Activated naive CD4-positive, alpha-beta T cell treated with anti-CD3 and anti-CD28 coated beads, Interleukin-2, amount 50 U/mL, for 24 hours (primary cell): ENCODE data around the gene KCNC1.

Experiments used
- H3K27ac Mint-ChIP-seq: one replicate; pipeline ENCODE4 v1.8.0; 2021; ENCODE audit warnings: mild to moderate bottlenecking, mixed read lengths
- H3K27me3 Mint-ChIP-seq: one replicate; pipeline ENCODE4 v1.8.0; 2021; ENCODE audit warnings: mixed read lengths
- H3K36me3 Mint-ChIP-seq: one replicate; pipeline ENCODE4 v1.8.0; 2021; ENCODE audit warnings: mixed read lengths
- H3K4me1 Mint-ChIP-seq: one replicate; pipeline ENCODE4 v1.8.0; 2021; ENCODE audit warnings: mixed read lengths
- H3K4me3 Mint-ChIP-seq: one replicate; pipeline ENCODE4 v1.8.0; 2021; ENCODE audit warnings: mild to moderate bottlenecking, mixed read lengths
- H3K9me3 Mint-ChIP-seq: one replicate; pipeline ENCODE4 v1.8.0; 2021; ENCODE audit warnings: mixed read lengths

Gene KCNC1

DNA sequence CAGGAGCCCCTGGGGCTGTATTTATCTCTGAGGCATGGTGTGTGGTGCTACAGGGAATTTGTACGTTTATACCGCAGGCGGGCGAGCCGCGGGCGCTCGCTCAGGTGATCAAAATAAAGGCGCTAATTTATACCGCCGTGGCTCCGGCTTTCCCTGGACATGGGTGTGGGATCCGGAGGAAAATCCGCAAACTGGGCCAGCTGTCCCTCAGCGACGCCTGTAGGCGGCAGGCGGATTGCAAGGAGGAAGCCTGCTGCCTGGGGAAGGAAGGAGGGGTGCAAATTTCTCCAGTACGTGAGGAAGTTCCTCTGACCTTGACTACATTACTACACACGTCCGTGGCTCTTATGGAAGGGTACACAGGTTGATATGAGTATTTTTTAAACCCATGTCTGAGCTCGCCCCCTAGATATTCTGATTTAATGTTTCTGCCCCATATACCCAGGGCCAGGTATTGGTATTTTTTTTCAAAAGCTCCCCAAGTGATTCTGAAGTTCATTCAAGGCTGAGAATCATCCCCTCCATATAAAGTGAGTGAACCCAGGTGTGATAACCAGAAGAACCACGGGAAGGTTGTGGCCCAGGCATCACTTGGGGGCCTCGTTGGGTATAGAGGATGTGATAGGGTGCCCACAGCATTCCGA, 12.5 kb upstream of the KCNC1 start:
- H3K4me1 Mint-ChIP-seq: no peaks in the 10 kb centered on the region

DNA sequence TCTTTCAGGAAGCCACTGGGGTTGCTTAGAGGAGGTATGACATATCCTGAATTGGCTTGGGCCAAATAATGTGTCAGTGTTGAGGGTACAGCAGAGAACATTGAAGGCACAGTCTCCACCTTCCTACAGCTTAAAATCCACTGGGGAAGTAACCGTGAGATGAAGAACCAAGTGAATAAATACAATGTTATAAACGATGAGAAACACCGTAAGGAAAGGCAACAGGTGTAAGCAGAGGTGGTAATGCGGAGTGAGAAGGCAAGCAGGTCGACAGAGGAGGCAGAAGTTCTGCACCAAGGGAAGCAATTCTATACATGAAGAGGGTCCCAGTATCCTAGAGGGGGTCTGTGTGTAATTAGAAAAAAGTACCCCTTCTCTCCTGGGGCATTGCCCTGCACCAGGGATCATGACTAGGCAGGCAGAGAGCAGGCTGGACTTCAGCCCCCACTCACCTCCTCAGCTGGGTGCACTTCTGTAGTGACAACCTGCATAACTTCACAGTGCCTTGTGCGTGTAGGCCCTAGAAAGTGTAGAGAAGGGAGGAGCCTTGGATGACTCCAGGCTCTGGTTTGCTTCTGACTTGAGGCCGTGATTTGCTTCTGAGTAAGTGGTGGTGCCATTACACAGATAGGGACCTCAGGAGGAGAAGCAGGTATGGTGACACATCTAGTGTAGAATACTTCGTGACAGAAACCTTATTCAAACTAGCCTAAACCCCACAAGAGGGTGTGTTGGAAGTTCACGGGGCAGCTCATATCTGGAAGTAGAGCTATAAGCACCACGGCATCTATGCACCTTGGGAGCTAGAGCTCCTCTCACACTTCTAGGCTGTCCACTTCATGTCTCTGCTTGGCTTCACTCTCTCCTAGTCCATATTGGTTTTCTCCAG, 10.3 kb upstream of the KCNC1 start:
- Mint-ChIP-seq H3K27ac (no peak overlapping the region), H3K9me3 (no peaks in the 10 kb centered on the region), H3K36me3 (no peaks in the 10 kb centered on the region), H3K4me1 (no peaks in the 10 kb centered on the region), H3K27me3 (peaks cover 28% of the 10 kb centered on the region), H3K4me3 (no peak overlapping the region)

More for the DNA sequence above, 12.5 kb upstream of the KCNC1 start:
- Mint-ChIP-seq H3K9me3 (no peaks in the 10 kb centered on the region), H3K36me3 (no peaks in the 10 kb centered on the region), H3K27ac (no peak overlapping the region), H3K27me3 (peaks cover 27% of the 10 kb centered on the region), H3K4me3 (no peak overlapping the region)

DNA sequence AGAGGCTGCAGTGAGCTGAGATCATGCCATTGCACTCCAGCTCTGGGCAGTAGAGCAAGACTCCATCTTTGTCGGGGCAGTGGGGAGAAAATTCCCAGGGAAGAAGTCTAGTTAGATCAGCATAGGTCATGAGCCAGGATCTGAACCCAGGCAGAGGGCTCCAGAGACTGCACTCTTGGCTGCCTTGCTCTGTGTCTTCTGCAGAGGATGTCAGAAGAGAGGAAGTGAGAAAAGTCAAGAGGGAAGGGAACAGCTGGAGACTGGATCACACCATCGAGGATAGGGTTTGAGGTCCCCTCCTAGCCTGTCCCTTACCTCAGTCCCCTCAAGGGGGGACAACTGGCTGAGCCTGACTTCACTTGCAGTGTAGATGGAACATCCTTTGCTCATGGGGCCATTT, 9.4 kb upstream of the KCNC1 start:
- peaks cover 28% of the 10 kb centered on the region for H3K27me3 Mint-ChIP-seq
- no peak overlapping the region for H3K4me3 Mint-ChIP-seq
- H3K9me3 Mint-ChIP-seq: no peaks in the 10 kb centered on the region
- no peaks in the 10 kb centered on the region for H3K4me1 Mint-ChIP-seq
- no peaks in the 10 kb centered on the region for H3K36me3 Mint-ChIP-seq
- H3K27ac Mint-ChIP-seq: no peak overlapping the region

DNA sequence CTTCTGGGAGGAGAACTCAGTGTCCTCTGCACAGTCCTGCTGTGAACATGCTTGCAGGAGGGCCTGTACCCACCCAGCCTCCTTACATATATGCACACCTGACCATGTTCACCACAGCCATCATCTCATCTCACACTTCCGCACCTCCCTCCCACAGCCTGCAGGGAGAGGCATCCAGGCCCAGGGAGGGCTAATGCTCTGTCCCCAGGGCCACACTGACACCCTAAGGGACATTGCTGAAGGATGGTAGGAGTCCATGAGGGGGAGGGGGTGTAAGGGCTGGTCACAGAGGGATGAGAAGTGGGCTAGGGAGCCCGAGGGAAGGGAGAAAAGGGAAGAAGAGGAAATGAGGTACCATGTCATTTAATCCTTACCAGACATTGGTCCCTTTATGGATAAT, 4.4 kb upstream of the KCNC1 start:
- no peak overlapping the region for H3K4me3 Mint-ChIP-seq
- H3K9me3 Mint-ChIP-seq: no peaks in the 10 kb centered on the region
- peaks cover 34% of the 10 kb centered on the region for H3K27me3 Mint-ChIP-seq
- peaks cover 6% of the 10 kb centered on the region for H3K4me1 Mint-ChIP-seq
- no peaks in the 10 kb centered on the region for H3K36me3 Mint-ChIP-seq
- no peak overlapping the region for H3K27ac Mint-ChIP-seq

DNA sequence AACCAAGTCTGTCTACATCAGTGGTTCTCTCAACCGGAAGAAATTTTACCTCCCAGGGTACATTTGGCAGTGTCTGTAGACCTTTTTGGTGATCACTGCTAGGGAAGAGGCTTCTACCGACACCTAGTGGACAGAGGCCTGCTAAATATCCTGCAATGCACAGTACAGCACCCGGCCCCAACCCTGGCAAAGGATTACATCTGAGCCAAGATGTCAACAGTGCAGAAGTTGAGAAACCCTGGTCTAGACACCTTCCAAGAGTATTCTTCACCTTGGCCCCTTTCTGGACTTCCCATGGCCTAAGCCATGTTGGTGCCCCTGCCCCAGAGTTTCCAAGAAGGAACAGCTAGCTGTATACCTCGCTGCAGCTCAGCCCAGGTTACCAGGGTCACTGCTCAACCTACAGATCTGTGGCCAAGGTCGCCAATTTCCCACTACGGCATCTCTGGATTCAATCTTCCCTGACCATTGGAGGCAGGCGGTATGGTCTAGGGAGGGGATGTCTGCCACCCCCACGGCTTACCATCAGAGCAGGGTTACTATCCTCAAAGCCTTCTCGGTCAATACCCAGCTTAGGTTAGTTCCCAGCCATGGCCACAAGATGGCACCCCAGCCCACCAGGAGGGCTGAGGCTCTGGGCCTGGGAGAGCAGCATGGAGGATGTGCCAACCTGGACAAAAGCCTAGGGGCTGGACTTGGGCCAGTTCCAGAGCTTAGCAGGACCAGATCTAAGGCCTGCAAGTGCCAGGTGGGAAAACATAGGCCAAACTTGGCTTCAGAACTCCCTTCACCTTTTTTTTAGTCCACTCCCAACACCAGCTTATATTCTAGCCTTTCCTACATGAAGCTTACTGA, 3.7 kb upstream of the KCNC1 start:
- H3K27ac Mint-ChIP-seq: no peak overlapping the region
- no peak overlapping the region for H3K4me3 Mint-ChIP-seq
- H3K9me3 Mint-ChIP-seq: no peaks in the 10 kb centered on the region
- no peaks in the 10 kb centered on the region for H3K36me3 Mint-ChIP-seq
- peaks cover 31% of the 10 kb centered on the region for H3K27me3 Mint-ChIP-seq
- peaks cover 6% of the 10 kb centered on the region for H3K4me1 Mint-ChIP-seq

DNA sequence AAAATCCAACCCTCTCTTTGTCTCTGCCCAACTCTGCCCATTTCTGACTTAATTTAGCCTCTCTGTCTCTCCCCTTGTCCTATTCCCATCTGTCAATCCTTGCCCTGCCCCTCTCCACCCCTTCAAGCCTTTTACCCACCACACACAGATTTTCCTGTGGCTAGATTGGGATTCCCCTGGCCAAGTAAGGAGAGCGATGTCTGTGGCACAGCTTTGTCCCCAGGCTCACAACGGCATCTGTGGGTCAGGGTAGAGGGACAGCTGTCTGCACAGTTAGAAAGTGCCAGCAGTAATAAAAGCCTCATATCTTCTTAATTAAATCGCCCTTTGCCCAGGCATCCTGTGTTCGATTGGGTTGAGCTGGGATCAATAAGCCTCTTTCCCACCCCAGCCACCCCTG, 1.3 kb upstream of the KCNC1 start:
- H3K9me3 Mint-ChIP-seq: no peaks in the 10 kb centered on the region
- H3K27me3 Mint-ChIP-seq: peaks cover 36% of the 10 kb centered on the region
- H3K36me3 Mint-ChIP-seq: no peaks in the 10 kb centered on the region
- no peak overlapping the region for H3K27ac Mint-ChIP-seq
- H3K4me3 Mint-ChIP-seq: no peak overlapping the region
- H3K4me1 Mint-ChIP-seq: peaks cover 6% of the 10 kb centered on the region

DNA sequence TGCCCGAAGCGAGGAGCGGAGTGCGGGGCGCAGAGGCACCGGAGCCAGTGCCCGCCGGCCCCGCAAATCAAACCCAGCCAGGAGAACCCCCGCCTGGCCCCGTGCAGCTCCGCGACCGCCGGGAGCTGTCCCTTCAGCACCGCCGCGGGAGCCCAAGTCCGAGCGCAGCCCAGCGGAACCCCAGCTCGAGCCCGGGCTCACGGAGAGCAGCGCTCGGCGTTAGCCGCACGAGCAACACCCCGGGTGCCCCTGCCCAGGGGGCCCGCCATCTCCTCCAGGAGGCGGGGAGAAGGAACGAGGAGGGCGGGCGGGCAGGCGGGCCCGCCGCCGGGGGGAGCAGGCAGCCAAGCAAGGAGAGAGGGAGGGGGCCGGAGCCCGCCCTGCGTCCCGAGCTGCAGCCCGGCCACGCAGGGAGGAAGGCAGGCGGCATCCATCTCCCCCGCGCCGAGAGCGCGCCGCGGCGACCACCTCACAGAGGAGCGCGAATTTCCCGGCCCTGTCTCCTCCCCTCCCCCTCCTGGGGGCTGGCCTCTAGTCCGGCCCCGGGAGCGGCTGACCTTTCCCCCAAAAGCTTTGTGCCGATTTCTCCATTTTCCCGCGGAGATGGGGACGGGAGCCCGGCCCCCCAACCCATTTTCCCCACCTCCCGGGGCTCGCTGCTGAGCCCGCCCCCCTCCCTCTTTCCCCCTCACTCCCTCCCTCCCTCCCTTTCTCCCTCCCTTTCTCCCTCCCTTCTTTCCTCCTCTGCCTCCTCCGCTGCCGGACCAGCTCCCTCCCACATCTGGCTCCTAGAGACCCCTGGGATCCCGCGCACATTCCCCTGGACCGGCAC, 621 bp downstream of the KCNC1 start:
- Mint-ChIP-seq H3K4me1 (peaks cover 6% of the 10 kb centered on the region), H3K27me3 (peaks cover 35% of the 10 kb centered on the region), H3K9me3 (no peaks in the 10 kb centered on the region), H3K4me3 (no peak overlapping the region), H3K36me3 (no peaks in the 10 kb centered on the region), H3K27ac (no peak overlapping the region)

DNA sequence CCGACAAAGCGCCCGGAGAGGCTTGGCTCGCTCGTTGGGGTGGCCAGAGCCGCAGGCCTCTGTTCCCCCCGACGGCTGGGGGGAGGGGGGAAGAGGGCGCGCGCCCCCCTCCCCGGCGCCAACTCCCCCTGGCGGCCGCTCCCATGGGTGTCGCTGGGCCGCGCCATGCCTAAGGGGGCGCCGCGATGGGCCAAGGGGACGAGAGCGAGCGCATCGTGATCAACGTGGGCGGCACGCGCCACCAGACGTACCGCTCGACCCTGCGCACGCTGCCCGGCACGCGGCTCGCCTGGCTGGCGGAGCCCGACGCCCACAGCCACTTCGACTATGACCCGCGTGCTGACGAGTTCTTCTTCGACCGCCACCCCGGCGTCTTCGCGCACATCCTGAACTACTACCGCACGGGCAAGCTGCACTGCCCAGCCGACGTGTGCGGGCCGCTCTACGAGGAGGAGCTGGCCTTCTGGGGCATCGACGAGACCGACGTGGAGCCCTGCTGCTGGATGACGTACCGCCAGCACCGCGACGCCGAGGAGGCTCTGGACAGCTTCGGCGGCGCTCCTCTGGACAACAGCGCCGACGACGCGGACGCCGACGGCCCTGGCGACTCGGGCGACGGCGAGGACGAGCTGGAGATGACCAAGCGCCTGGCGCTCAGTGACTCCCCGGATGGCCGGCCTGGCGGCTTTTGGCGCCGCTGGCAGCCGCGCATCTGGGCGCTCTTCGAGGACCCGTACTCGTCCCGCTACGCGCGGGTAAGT, 1.4 kb downstream of the KCNC1 start:
- H3K9me3 Mint-ChIP-seq: no peaks in the 10 kb centered on the region
- no peak overlapping the region for H3K27ac Mint-ChIP-seq
- H3K4me1 Mint-ChIP-seq: peaks cover 6% of the 10 kb centered on the region
- no peaks in the 10 kb centered on the region for H3K36me3 Mint-ChIP-seq
- H3K4me3 Mint-ChIP-seq: no peak overlapping the region
- H3K27me3 Mint-ChIP-seq: peaks cover 31% of the 10 kb centered on the region

DNA sequence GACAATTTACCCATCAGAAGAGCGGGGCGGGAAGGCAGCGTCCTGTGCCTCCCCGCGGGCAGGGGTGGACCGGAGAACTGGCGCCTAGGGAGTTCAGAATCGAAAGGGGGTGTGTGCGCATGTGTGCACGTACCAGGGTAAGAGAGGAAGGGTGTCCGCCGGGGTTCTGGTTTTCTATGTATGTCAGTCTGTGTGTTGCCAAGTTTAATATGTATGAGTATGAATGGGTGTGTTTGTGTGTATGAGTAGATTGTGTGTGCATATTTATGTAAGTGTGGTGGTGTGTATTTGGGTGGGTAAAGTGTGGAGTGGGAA, 2.0 kb downstream of the KCNC1 start:
- H3K27ac Mint-ChIP-seq: no peak overlapping the region
- H3K4me3 Mint-ChIP-seq: no peak overlapping the region
- H3K27me3 Mint-ChIP-seq: peaks cover 30% of the 10 kb centered on the region
- H3K36me3 Mint-ChIP-seq: no peaks in the 10 kb centered on the region
- peaks cover 6% of the 10 kb centered on the region for H3K4me1 Mint-ChIP-seq
- no peaks in the 10 kb centered on the region for H3K9me3 Mint-ChIP-seq

DNA sequence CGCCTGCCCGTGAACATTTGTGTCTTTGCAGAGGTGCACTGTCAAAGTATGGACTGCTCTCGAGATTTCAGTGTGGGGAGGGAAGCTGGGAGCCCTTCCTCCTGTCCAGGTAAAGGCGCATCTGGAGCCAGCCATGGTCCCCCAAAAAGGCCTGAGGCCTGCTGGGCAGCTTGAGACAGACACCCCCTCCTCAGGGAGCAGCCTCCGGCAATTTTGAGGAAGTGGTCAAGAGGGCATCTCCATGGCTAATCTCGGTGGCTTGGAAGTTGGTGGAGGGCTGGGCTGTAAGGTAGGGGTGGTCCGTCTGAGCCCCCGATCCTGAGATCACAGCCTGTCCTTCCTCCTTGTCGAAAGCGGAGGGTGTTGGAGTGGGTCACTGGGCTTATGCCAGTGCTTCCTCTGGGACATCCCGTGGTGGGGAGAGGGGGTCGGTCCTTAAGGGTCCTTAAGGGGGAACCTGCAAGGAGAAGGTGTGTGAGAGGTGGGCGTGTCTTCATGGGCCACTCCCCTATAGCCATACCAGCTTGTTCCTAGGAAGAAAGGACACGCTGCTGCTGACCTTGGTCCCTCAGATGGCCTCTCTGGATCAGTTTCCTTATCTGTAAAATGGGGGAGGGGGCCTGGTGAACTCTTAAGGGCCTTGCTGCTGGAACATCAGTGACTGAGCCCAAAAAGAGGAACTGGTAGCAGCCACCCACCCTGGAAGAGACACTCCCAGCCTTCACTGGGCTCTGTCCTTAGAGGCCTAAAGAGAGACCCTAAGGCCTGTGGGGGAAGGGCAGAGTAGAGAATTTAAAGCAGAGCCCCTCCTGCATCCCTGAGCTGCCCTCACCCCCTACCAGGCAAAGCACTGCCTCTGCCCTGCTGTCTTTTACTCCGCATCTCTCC, 2.6 kb downstream of the KCNC1 start:
- Mint-ChIP-seq H3K9me3 (no peaks in the 10 kb centered on the region), H3K4me1 (peaks cover 6% of the 10 kb centered on the region), H3K27me3 (peaks cover 30% of the 10 kb centered on the region), H3K27ac (no peak overlapping the region), H3K36me3 (no peaks in the 10 kb centered on the region), H3K4me3 (no peak overlapping the region)

DNA sequence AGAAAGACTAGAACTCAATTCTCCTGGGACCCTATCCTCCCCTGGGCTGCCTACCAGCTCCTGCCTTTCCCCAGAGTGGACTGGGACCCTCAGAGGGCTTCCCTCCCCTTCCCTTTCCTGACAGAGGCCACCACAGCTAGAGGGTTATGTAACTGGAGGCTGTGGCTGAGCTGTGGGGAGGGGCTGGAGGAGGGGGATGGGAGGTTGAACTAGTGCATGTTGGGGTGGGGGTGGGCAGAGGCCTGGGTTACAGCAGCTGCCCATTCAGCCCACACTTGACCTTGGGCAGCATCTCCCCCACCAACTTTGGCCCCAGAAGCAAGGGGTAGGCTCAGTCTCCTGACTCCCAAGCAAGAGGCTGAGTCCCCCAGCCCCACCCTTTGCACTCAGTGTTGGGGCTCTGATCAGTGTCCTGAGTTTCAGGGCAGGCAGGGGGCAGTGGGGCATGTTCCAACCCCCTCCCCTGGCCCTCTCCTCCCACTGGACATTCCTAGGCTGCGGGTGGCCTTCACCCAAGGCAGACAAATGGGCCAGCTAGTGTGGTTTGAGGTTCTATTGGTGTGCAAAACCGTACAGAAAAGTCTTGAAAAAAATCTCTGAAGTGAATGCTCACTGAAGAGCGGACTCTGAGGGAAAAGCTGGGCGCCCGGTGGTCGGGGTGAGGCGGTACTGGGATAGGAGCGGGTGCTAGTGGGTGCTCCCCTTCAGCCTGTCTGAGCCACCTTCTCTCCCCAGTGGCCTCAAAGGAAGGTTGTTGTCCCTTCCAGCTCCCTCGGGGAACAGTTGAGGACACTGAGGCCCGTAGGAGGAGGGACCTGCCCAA, 3.8 kb downstream of the KCNC1 start:
- Mint-ChIP-seq H3K4me1 (peaks cover 6% of the 10 kb centered on the region), H3K27ac (no peak overlapping the region), H3K27me3 (peaks cover 18% of the 10 kb centered on the region), H3K4me3 (no peak overlapping the region), H3K36me3 (no peaks in the 10 kb centered on the region), H3K9me3 (no peaks in the 10 kb centered on the region)

DNA sequence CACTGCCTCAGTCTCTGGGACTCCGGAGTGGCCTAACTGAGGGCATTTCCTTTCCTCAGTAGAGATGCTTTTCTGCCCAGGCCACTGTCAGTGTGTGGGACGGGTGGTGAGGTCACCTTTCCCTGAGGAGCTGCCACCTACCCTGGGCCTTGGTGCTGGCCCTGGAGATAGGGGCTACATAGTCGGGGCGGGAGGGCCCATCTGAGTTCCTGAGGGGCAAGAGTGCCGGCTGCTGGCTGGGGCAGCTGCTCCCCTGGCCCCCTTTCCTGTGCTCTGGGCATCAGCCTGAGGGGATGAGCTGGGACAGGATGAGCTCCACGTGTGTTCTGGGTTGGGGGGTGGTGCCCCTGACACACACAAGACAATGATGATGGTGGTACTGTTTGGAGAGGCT, 5.4 kb downstream of the KCNC1 start:
- Mint-ChIP-seq H3K9me3 (no peaks in the 10 kb centered on the region), H3K4me3 (no peak overlapping the region), H3K4me1 (no peaks in the 10 kb centered on the region), H3K36me3 (no peaks in the 10 kb centered on the region), H3K27ac (no peak overlapping the region), H3K27me3 (peaks cover 11% of the 10 kb centered on the region)

DNA sequence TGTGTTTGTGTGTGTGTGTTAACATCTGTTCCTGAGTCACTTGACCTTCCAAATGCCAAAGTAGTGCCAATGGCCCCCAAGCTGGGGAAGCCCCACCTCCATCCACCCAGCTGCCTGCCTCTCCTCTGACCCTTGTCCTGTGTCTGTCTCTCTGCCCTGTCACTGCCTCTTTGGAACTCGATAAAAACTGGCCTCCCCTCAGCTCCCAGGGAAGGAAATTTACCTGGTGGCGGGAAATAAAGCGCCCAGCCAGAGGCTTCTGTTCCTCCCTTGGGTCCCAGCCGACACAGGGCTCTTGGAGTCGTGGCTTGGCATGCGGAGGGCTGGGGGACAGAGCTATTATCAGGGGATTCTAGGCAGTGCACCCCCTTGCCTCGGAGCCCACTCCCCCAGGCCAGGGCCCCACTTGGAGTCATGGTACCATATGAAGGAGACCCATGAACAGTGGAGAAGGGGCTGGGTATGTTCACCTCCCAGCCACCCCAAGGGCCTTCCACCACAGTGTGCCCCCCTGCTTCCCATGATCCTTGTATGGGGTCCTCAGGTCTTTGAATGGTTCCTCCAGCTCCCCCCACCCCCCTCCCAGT, 6.2 kb downstream of the KCNC1 start:
- Mint-ChIP-seq H3K4me3 (no peak overlapping the region), H3K36me3 (no peaks in the 10 kb centered on the region), H3K4me1 (no peaks in the 10 kb centered on the region), H3K9me3 (no peaks in the 10 kb centered on the region), H3K27ac (no peak overlapping the region), H3K27me3 (peaks cover 13% of the 10 kb centered on the region)
